GM11168 (cell line): ENCODE data around the gene PTPN21.

Source experiments
- in situ Hi-C: fragments of 300-500 bp; cut with MboI; formaldehyde crosslinking; loops from one replicate; pipeline ENCODE4 v1.12.0; 2022; ENCODE audit warnings: low sequenced_read_pairs; ENCODE audit not compliant: unreplicated experiment

The PTPN21 gene

GRCh38 chr14:88515499-88516221 is 39.1 kb downstream of the PTPN21 start:
- in situ Hi-C loops: no loop called here

GRCh38 chr14:88507208-88507607 is 47.6 kb downstream of the PTPN21 start:
- in situ Hi-C loops: no loop called here

- in situ Hi-C loops: no loop called here
Measured at GRCh38 chr14:88505621-88506020, 49.2 kb downstream of the PTPN21 start.

- in situ Hi-C loops: no loop called here
Measured at GRCh38 chr14:88504602-88505001, 50.2 kb downstream of the PTPN21 start.

GRCh38 chr14:88503754-88504406 is 50.9 kb downstream of the PTPN21 start:
- in situ Hi-C loops: no loop called here

GRCh38 chr14:88502740-88503139 is 52.1 kb downstream of the PTPN21 start:
- in situ Hi-C loops: no loop called here

GRCh38 chr14:88500611-88501010 is 54.2 kb downstream of the PTPN21 start:
- in situ Hi-C loops: no loop called here

GRCh38 chr14:88499225-88499624 is 55.6 kb downstream of the PTPN21 start:
- in situ Hi-C loops: no loop called here

GRCh38 chr14:88496414-88496813 is 58.4 kb downstream of the PTPN21 start:
- in situ Hi-C loops: no loop called here

GRCh38 chr14:88493392-88494185 is 61.2 kb downstream of the PTPN21 start:
- in situ Hi-C loops: no loop called here

GRCh38 chr14:88492272-88493089 is 62.3 kb downstream of the PTPN21 start:
- in situ Hi-C loops: no loop called here

GRCh38 chr14:88490168-88490567 is 64.6 kb downstream of the PTPN21 start:
- in situ Hi-C loops: no loop called here

GRCh38 chr14:88488897-88489296 is 65.9 kb downstream of the PTPN21 start:
- in situ Hi-C loops: no loop called here

- in situ Hi-C loops: no loop called here
Measured at GRCh38 chr14:88488081-88488480, 66.7 kb downstream of the PTPN21 start.

GRCh38 chr14:88482524-88482923 is 72.3 kb downstream of the PTPN21 start:
- in situ Hi-C loops: no loop called here

- in situ Hi-C loops: no loop called here
Measured at GRCh38 chr14:88481794-88482193, 73.0 kb downstream of the PTPN21 start.

GRCh38 chr14:88481059-88481458 is 73.7 kb downstream of the PTPN21 start:
- in situ Hi-C loops: no loop called here

GRCh38 chr14:88479574-88479987 is 75.2 kb downstream of the PTPN21 start:
- in situ Hi-C loops: no loop called here

- in situ Hi-C loops: no loop called here
Measured at GRCh38 chr14:88478931-88479330, 75.9 kb downstream of the PTPN21 start.

- in situ Hi-C loops: no loop called here
Measured at GRCh38 chr14:88477513-88478250, 77.1 kb downstream of the PTPN21 start.
